ENCODE data around the gene PDE11A.

Gene PDE11A

GRCh38 chr2:177628831-177629230, 443.7 kb downstream of the PDE11A start:
- DNase-seq (ENCODE audit: low read depth): no peak

- DNase-seq (ENCODE audit: low read depth): no peak
Measured at GRCh38 chr2:177625744-177626650, 446.6 kb downstream of the PDE11A start.

- DNase-seq (ENCODE audit: low read depth): no peak
Measured at GRCh38 chr2:177622521-177622920, 450.1 kb downstream of the PDE11A start.

GRCh38 chr2:177619986-177620385, 452.6 kb downstream of the PDE11A start:
- no peak for DNase-seq (ENCODE audit: low read depth)

- DNase-seq (ENCODE audit: low read depth): no peak
Measured at GRCh38 chr2:177619461-177619860, 453.1 kb downstream of the PDE11A start.

- peak; percentile 78 for DNase-seq (ENCODE audit: low read depth)
Measured at GRCh38 chr2:177618255-177619253, 454.0 kb downstream of the PDE11A start.

GRCh38 chr2:177617849-177618248, 454.7 kb downstream of the PDE11A start:
- no peak for DNase-seq (ENCODE audit: low read depth)

- no peak for DNase-seq (ENCODE audit: low read depth)
Measured at GRCh38 chr2:177616731-177617130, 455.8 kb downstream of the PDE11A start.

- DNase-seq (ENCODE audit: low read depth): no peak
Measured at GRCh38 chr2:177616066-177616465, 456.5 kb downstream of the PDE11A start.

- DNase-seq (ENCODE audit: low read depth): no peak
Measured at GRCh38 chr2:177612659-177613058, 459.9 kb downstream of the PDE11A start.

- DNase-seq (ENCODE audit: low read depth): no peak
Measured at GRCh38 chr2:177611310-177611886, 461.2 kb downstream of the PDE11A start.

- no peak for DNase-seq (ENCODE audit: low read depth)
Measured at GRCh38 chr2:177610813-177611212, 461.8 kb downstream of the PDE11A start.

GRCh38 chr2:177606636-177607035, 465.9 kb downstream of the PDE11A start:
- DNase-seq (ENCODE audit: low read depth): no peak

- DNase-seq (ENCODE audit: low read depth): peak; percentile 79
Measured at GRCh38 chr2:177604271-177605065, 468.1 kb downstream of the PDE11A start.

- no peak for DNase-seq (ENCODE audit: low read depth)
Measured at GRCh38 chr2:177603768-177604167, 468.8 kb downstream of the PDE11A start.

GRCh38 chr2:177603181-177603580, 469.4 kb downstream of the PDE11A start:
- no peak for DNase-seq (ENCODE audit: low read depth)

GRCh38 chr2:177602611-177603164, 469.9 kb downstream of the PDE11A start:
- DNase-seq (ENCODE audit: low read depth): no peak

GRCh38 chr2:177600917-177601316, 471.7 kb downstream of the PDE11A start:
- DNase-seq (ENCODE audit: low read depth): no peak

GRCh38 chr2:177599956-177600355, 472.6 kb downstream of the PDE11A start:
- DNase-seq (ENCODE audit: low read depth): no peak

- no peak for DNase-seq (ENCODE audit: low read depth)
Measured at GRCh38 chr2:177599139-177599688, 473.4 kb downstream of the PDE11A start.

All from GM04504 (cell line).